ENCODE measurements around the gene ZDBF2. TPM values are rescaled to one million over a fixed set of nuclear protein-coding genes. Genes with fewer than 3 reads are reported as not detected.

The ZDBF2 gene
- total RNA-seq, 1 experiment from 2014 or later, result 0.75 TPM

GRCh38 chr2:206273905-206274304 is 558 bp upstream of the ZDBF2 start:
- intact Hi-C loops (cut with micrococcal nuclease; ENCODE audit: unreplicated experiment), result no loop called here
- Histone ChIP-seq H3K4me3 (ENCODE audit: low read depth, low read length, poor library complexity, severe bottlenecking) (peak overlapping the region; percentile 51), H3K27ac (ENCODE audit: low read depth, low read length, poor library complexity, severe bottlenecking) (no peak overlapping the region), H3K27me3 (replicated peaks; ENCODE audit: insufficient read depth, low read depth, low read length, poor library complexity) (peaks cover 85% of the 10 kb centered on the region), H3K36me3 (ENCODE audit: insufficient read depth, low read length, poor library complexity, severe bottlenecking) (no peaks in the 10 kb centered on the region), H3K4me1 (ENCODE audit: insufficient read depth, low read length, poor library complexity, severe bottlenecking) (peaks cover 7% of the 10 kb centered on the region), H3K9me3 (ENCODE audit: low read depth, low read length, poor library complexity, severe bottlenecking) (no peaks in the 10 kb centered on the region)
- no peak for TF ChIP-seq CTCF (conservative IDR thresholded peaks at IDR 0.05; ENCODE audit: low read depth, low read length)
- TF ChIP-seq EZH2 (IDR thresholded peaks at IDR 0.05; ENCODE audit: borderline replicate concordance, low read depth, low read length, poor library complexity, severe bottlenecking), result no peak
- ChIA-PET POLR2A (ENCODE audit: low non-redundant PET) (no interaction called here), CTCF (no interaction called here)
- no TSS peak for BruUV-seq (replicated peaks)
- no peak for DNase-seq (ENCODE audit: low spot score)

GRCh38 chr2:206275312-206276055 is 1.0 kb downstream of the ZDBF2 start:
- TF ChIP-seq CTCF (conservative IDR thresholded peaks at IDR 0.05; ENCODE audit: low read depth, low read length) (no peak), EZH2 (IDR thresholded peaks at IDR 0.05; ENCODE audit: borderline replicate concordance, low read depth, low read length, poor library complexity, severe bottlenecking) (peak; percentile 52)
- Histone ChIP-seq H3K4me1 (ENCODE audit: insufficient read depth, low read length, poor library complexity, severe bottlenecking) (peaks cover 7% of the 10 kb centered on the region), H3K9me3 (ENCODE audit: low read depth, low read length, poor library complexity, severe bottlenecking) (no peaks in the 10 kb centered on the region), H3K27ac (ENCODE audit: low read depth, low read length, poor library complexity, severe bottlenecking) (no peak overlapping the region), H3K36me3 (ENCODE audit: insufficient read depth, low read length, poor library complexity, severe bottlenecking) (no peaks in the 10 kb centered on the region), H3K4me3 (ENCODE audit: low read depth, low read length, poor library complexity, severe bottlenecking) (peak overlapping the region; percentile 51), H3K27me3 (replicated peaks; ENCODE audit: insufficient read depth, low read depth, low read length, poor library complexity) (peaks cover 96% of the 10 kb centered on the region)
- intact Hi-C loops (cut with micrococcal nuclease; ENCODE audit: unreplicated experiment), result no loop called here
- DNase-seq (ENCODE audit: low spot score), result no peak
- no TSS peak for BruUV-seq (replicated peaks)
- POLR2A ChIA-PET (ENCODE audit: low non-redundant PET), result no interaction called here
- CTCF ChIA-PET, result no interaction called here

- no peak for TF ChIP-seq CTCF (conservative IDR thresholded peaks at IDR 0.05; ENCODE audit: low read depth, low read length)
- no peak for TF ChIP-seq EZH2 (IDR thresholded peaks at IDR 0.05; ENCODE audit: borderline replicate concordance, low read depth, low read length, poor library complexity, severe bottlenecking)
- Histone ChIP-seq H3K27me3 (replicated peaks; ENCODE audit: insufficient read depth, low read depth, low read length, poor library complexity) (peaks cover 96% of the 10 kb centered on the region), H3K27ac (ENCODE audit: low read depth, low read length, poor library complexity, severe bottlenecking) (no peak overlapping the region), H3K36me3 (ENCODE audit: insufficient read depth, low read length, poor library complexity, severe bottlenecking) (no peaks in the 10 kb centered on the region), H3K4me1 (ENCODE audit: insufficient read depth, low read length, poor library complexity, severe bottlenecking) (peaks cover 7% of the 10 kb centered on the region), H3K4me3 (ENCODE audit: low read depth, low read length, poor library complexity, severe bottlenecking) (no peak overlapping the region), H3K9me3 (ENCODE audit: low read depth, low read length, poor library complexity, severe bottlenecking) (no peaks in the 10 kb centered on the region)
- CTCF ChIA-PET, result no interaction called here
- POLR2A ChIA-PET (ENCODE audit: low non-redundant PET), result no interaction called here
- intact Hi-C loops (cut with micrococcal nuclease; ENCODE audit: unreplicated experiment), result no loop called here
- DNase-seq (ENCODE audit: low spot score), result no peak
- no TSS peak for BruUV-seq (replicated peaks)
Measured at GRCh38 chr2:206276169-206276942, 1.9 kb downstream of the ZDBF2 start.

All from A673 (cell line).